HTR-8/SVneo (cell line): ENCODE data around the gene CCDC91.

Experiments
- DNase-seq: peaks from one replicate; pipeline ENCODE4 v3.0.0; 2011; ENCODE audit warnings: low spot score, mixed read lengths; ENCODE audit not compliant: insufficient read length
- FAIRE-seq: peaks from 2 replicates; lab custom pipeline; 2011; peaks lifted over from hg19 to GRCh38; lab: Jason Lieb, UNC

CCDC91 gene

GRCh38 chr12:28563286-28563685 is 373.0 kb downstream of the CCDC91 start:
- FAIRE-seq (no peak), DNase-seq (no peak)

- FAIRE-seq (no peak), DNase-seq (no peak)
These were observed 373.7 kb downstream of the CCDC91 start for GRCh38 chr12:28563936-28564335.

- FAIRE-seq (peak; percentile 51), DNase-seq (no peak)
These were observed 377.9 kb downstream of the CCDC91 start for GRCh38 chr12:28568118-28568517.

- no peak for DNase-seq
These were observed 378.4 kb downstream of the CCDC91 start for GRCh38 chr12:28568704-28569103.

GRCh38 chr12:28569698-28570411 is 379.6 kb downstream of the CCDC91 start:
- FAIRE-seq (no peak), DNase-seq (no peak)

More at GRCh38 chr12:28568704-28569103, 378.4 kb downstream of the CCDC91 start:
- FAIRE-seq = no peak

- FAIRE-seq (no peak), DNase-seq (no peak)
These were observed 380.6 kb downstream of the CCDC91 start for GRCh38 chr12:28570811-28571210.

GRCh38 chr12:28574746-28575592 is 384.7 kb downstream of the CCDC91 start:
- no peak for DNase-seq
- FAIRE-seq = no peak

GRCh38 chr12:28575593-28576205 is 385.4 kb downstream of the CCDC91 start:
- no peak for DNase-seq
- FAIRE-seq = no peak

- no peak for DNase-seq
- no peak for FAIRE-seq
These were observed 388.1 kb downstream of the CCDC91 start for GRCh38 chr12:28578361-28578760.

GRCh38 chr12:28578833-28579252 is 388.6 kb downstream of the CCDC91 start:
- no peak for FAIRE-seq
- no peak for DNase-seq

- DNase-seq = no peak
- no peak for FAIRE-seq
These were observed 392.6 kb downstream of the CCDC91 start for GRCh38 chr12:28582672-28583376.

- FAIRE-seq (no peak), DNase-seq (peak; percentile 21)
These were observed 393.5 kb downstream of the CCDC91 start for GRCh38 chr12:28583701-28584261.

GRCh38 chr12:28585146-28585545 is 394.9 kb downstream of the CCDC91 start:
- FAIRE-seq = no peak
- DNase-seq = no peak

- FAIRE-seq (no peak), DNase-seq (no peak)
These were observed 396.2 kb downstream of the CCDC91 start for GRCh38 chr12:28586481-28586880.

- DNase-seq (no peak), FAIRE-seq (no peak)
These were observed 401.6 kb downstream of the CCDC91 start for GRCh38 chr12:28591831-28592230.
